GM19240 (cell line): ENCODE results near the gene CTU1.
A peak's percentile ranks its signal among the peaks of the same experiment; 100 is the strongest.
"Not testable (repeated sequence)": the region's sequence is repeated elsewhere in the genome, so short reads cannot be mapped to it uniquely, and the experiment has no call there.

Source experiments
- DNase-seq: peaks from one replicate; pipeline ENCODE4 v3.0.0; 2011; ENCODE audit warnings: low spot score; ENCODE audit not compliant: insufficient read length

CTU1 gene

DNA sequence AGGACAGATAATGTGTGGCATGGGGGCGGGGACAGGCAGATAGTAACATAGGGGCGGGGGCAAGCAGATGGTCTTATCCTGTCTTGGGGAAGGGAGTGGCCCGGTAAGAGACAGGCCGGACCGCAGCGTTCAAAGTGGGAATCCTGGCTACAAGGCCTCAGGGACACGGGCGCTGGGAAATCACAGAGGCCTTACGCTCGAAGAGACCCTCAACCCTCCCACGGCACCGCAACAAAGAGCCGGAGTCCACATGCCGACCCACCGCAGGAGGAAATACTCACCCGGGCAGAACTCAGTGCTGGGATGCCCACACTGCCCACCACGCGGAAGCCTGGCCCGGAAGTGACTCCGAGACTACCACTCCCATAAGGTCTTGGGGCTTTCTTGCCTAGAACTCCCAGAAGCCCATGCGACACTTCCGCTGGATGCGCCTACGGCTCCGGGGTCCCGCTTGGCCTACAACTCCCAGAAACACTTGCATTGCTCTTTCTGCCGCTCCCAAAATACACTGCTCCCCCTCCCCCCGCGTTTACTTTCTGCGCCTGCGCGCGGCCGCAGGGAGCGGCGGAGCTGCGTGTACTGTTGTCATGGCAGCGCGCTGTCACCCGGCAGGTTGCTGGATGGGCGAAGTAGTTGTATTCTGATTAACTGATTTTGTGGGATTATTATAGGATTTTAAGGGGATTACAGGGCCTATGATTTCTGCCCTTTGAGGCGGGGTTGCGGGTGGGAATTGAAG is at the start of gene CTU1:
Gene CTU1 (minus strand): TSS at position 344 of the 739 bp plus-strand sequence. CDS start 3,840 bp downstream, outside the sequence.
- DNase-seq, result peak; percentile 99

DNA sequence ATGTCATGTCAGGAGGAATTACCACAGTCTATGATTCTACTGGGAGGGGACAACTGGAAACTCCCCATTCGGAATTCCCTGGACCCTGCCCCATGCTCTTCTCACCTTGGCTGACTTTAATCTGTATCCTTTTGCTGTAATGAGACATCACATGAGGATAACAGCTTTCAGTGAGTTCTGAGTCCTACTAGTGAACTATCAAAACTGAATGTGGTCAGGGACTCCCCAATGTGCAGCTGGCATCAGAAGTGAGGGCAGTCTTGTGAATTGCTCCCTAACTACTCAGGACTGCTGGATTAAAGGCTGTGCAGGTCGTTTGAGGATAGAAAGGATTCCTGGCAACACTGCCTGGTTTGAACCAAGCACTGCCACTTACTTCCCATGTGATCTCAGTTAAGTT is 49.1 kb upstream of the CTU1 start:
- DNase-seq, result no peak

DNA sequence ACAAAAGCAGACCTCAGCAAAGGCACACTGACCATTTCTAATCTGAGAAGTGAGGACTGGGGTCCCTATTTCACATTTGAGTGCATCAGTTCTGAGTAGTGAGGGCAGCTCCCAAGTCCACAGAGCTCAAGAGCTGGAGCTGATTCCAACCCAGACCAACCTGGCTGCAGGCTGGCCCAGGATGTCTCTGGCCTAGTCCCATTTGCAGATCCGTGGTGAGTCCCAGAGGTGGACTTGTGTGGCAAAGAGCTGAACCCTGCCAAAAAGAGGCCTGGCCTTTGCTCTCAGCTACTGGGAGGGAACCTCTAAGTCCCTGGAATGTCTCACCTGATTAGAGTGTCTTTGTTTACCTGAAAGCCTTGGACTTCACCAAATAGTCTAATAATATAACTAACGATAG is 48.5 kb upstream of the CTU1 start:
- no peak for DNase-seq

DNA sequence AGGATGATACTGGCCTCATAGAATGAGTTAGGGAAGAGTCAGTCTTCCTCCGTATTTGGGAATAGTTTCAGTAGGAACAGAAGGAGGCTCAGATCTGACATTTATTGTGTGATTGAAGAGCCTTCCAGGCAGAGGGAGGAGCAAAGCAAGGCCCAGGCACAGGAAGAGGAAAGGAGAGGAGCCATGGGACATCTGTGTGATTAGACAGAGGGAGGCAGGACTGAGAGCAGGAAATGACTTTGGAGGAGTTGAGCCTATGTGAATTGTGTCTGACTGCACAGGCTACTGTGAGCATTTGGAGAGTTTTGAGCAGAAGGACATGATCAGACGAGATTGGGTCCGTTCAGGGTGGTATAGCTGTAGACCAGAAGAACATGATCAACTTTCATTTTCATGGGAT is 42.4 kb upstream of the CTU1 start:
- DNase-seq, result no peak

DNA sequence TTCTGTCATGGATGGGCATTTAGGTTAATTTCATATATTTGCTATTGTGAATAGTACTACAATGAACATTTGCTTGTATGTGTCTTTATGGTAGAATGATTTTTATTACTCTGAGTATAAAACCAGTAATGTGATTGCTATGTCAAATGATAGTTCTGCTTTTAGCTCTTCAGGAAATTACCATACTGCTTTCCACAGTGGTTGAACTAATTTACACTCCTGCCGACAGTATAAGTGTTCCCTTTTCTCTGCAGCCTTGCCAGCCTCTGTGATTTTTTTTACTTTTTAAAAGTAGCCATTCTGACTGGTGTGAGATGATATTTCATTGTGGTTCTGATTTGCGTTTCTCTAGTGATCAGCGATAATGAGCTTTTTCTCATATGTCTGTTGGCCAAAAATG is 40.4 kb upstream of the CTU1 start:
- DNase-seq, result no peak

DNA sequence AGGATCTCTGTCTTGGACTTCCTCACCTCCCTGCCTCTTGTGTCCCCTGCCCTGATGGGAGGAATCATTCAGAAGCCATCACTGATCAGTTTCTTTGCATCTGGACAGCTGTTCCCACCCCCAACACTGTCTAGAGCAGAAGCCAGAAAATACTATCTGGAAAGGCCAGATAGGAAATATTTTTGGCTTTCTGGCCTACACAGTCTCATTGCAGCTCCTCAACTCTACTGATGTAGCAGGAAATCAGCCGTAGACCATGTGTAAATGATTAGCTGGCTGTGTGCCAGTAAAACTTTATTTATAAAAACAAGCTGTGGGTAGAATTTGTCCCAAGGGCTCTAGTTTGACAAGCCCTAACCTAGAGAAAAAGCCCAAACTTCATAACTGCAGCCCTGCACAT is 39.5 kb upstream of the CTU1 start:
- no peak for DNase-seq

DNA sequence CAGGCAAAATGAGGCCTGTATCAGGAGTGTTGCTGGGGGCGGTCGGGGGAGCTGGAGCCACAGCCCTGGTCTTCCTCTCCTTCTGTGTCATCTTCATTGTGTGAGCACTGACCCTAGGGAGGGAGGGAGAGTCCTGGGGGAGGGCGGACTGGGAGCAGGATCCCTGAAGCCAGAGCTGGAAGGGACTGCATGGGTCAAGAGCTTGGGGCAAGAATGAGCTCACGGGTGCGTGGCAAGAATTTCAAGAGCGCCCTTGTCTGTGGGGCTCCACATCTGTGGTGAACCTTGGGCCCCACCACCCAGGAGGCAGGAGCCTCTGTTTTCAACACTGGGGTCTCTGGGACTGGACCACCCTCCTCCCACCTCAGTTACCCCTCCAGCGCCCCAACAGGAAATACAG is 38.5 kb upstream of the CTU1 start:
- DNase-seq, result no peak

DNA sequence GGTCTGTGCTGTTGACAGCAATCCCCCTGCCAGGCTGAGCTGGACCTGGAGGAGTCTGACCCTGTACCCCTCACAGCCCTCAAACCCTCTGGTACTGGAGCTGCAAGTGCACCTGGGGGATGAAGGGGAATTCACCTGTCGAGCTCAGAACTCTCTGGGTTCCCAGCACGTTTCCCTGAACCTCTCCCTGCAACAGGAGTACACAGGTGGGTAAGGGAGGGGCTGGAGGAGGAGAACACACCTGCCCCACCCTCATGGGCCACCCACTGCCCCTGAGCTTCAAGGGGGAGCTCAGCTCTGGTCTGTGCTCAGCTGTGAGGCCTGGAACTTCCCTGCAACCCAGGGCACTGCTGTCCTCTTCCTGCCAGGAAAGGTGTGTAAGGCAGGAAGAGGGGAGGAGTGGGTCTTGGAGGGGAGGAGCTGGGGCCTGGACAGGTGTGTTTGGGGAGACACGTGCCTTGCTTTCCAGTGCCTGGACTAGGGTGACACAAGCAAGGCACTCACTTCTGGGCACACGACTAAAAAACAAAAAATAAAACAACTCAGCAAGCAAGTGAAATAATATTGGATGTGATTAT is 37.8 kb upstream of the CTU1 start:
- DNase-seq, result no peak

DNA sequence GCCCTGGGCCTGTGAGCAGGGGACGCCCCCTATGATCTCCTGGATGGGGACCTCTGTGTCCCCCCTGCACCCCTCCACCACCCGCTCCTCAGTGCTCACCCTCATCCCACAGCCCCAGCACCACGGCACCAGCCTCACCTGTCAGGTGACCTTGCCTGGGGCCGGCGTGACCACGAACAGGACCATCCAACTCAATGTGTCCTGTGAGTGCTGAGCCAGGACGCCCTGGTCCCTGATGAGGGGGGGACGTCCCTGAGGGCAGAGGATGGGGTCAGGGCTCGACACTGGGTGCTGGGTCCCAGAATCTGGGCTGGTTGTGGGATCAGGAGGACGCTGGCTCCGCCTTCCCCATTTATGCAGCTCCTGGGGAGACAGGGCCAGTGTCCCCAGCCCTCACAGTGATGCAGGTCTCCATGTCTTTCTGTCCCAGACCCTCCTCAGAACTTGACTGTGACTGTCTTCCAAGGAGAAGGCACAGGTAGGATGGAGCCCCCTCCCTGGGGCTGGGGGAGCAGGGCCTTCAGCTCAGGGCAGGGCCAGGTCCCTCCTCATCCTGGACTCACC is 36.4 kb upstream of the CTU1 start:
- no peak for DNase-seq

DNA sequence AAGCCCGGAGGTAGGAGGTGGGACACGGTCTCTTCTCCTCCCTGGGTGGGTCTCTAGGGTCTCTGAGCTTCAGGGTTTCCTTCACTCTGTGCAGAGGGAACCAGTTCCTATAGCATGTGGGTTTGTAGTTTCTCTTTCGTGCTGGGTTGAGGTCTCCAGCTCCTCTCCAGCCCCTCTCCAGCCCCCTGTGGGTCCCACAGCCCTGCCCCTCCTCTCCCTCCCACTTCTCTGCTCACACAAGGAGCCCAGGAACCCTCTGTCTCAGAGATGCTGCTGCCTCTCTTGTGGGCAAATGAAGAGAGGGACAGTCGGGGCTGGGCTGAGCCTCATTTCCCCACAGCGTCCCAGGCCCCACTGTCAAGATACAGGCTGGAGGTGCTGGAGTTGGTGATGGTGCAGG is 35.3 kb upstream of the CTU1 start:
- DNase-seq, result no peak

DNA sequence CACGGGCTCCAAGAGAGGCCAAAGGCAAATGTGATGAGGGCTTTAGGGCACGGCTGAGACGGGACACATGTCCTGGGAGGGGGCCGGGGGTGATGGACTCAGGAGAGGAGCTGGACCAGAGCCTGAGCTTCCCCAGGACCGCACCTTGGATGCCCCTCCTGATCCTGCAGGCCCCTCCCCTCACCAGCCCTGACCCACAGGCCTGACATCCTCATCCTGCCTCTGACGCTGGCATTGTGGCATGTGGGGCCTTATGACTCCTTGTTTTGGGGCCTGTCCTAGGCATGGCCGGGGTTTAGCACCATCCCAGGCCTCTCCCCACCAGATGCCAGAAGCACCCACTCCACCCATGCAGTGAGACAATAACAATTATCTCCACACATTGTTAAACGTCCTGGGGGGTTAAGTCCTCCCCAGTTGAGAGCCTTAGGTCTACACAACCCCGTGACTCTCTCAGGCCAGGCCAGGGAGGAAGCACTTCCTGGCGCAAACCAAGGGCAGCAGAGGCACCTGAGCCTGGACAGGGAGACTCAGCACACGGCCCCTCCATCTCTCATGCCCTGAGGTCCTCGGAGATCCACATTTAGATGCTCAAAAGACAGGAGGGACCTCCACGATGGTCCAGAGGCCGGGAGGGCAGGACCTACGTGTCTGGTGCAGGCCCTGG is 34.7 kb upstream of the CTU1 start:
- not testable (repeated sequence) for DNase-seq

DNA sequence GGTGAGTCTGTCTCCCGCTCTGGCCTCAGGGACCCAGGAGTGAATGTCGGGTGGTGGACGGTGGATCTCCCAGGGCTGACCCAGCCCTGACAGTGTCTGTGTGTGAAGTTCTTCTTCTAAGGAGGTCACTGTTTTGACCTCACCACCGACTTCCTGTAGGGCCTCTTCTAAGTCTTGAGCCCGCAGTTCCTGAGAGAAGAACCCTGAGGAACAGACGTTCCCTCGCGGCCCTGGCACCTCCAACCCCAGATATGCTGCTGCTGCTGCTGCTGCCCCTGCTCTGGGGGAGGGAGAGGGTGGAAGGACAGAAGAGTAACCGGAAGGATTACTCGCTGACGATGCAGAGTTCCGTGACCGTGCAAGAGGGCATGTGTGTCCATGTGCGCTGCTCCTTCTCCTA is 33.9 kb upstream of the CTU1 start, which contains the start of gene SIGLEC7:
Gene SIGLEC7 (plus strand): TSS at position 183 of the 400 bp plus-strand sequence. CDS start 69 bp downstream, at position 252.
- DNase-seq, result no peak

DNA sequence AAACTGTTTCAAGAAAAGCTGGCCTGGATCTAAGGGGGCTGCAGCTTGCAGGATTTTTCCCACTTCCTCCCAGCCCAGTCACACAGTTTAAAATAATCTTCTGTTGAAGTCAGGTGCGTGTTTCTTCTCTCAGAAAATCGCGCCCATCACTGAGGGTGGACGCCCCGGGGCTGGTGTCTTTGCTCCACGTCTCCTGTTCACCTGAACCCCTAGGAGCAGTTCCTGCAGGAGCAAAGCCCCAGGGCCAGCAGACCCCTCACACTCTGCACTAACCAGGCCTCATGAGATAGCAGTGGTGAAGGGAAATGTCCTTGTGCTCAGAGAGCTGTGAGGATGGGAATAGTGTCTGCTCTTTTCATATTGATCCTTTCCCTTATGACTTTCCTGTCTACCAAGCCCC is 33.0 kb upstream of the CTU1 start:
- no peak for DNase-seq

DNA sequence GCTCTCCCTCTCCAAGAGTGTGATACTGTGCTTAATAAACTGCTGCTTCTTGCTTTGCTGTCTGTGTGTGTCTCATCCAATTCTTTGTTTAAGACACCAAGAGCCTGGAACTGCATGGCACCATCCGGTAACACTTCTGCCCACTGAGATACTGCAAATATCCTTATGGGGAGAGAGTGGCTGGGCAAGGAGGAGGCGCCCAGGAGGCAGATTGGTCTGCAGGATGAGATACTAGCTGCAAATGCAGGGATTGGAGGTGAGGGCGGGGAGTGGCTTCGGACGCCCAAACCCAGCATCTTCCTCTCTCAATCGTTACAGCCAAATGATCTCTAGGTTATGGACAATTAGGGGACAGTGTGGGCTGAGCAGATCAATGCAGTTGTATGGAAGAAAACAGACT is 32.2 kb upstream of the CTU1 start:
- no peak for DNase-seq

DNA sequence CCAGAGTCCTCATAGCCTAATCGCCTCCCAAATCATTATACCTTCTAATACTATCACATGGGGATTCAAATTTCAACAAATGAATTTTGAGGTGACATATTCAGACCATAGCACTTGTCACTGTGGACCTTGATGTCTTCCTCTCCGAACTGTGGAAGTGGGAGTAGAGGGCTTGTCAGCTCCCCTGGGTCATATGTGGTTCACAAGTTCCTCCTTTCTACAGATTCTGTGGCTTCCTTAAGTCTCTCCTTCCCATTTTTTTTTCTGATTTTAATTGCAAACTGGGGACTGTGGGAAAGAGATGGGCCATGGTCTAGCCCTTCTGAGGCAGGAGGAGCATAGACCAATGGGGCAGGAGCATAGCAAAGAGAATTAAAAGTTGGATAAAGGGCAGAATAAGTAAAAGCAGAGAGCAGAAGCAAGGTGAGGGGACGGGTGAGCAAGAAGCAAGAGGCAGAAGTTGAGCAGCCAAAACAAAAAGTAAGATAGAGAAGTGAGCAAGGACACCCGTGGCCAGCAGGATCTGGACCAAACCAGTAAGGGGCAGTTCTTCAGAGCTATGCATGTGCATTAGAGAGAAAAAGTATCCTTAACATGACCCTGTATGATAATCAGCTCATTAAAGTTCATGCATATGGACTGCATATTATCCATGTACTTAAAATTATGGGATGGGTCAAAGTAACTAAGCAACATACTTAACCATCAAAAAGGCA is 31.2 kb upstream of the CTU1 start:
- DNase-seq, result no peak

DNA sequence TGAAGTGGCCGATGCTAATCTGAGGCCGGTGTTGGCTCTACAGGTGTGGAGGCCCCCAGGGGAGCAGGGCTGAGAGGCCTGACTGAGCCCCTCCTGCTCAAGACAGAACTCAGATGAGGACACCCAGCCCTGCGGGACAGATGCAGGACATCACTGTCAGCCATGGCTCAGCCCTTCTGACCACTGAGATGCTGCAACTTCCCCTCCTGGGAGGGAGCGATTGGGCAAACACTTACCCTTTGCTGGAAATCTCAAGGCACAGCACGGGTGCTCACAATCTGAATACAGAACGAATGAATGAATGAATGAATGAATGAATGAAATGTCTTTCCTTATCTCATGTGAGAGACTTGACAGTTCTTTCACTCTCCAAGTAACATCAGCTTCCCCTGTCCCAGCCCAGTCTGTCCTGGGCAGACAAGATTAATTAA is 30.4 kb upstream of the CTU1 start:
- no peak for DNase-seq

DNA sequence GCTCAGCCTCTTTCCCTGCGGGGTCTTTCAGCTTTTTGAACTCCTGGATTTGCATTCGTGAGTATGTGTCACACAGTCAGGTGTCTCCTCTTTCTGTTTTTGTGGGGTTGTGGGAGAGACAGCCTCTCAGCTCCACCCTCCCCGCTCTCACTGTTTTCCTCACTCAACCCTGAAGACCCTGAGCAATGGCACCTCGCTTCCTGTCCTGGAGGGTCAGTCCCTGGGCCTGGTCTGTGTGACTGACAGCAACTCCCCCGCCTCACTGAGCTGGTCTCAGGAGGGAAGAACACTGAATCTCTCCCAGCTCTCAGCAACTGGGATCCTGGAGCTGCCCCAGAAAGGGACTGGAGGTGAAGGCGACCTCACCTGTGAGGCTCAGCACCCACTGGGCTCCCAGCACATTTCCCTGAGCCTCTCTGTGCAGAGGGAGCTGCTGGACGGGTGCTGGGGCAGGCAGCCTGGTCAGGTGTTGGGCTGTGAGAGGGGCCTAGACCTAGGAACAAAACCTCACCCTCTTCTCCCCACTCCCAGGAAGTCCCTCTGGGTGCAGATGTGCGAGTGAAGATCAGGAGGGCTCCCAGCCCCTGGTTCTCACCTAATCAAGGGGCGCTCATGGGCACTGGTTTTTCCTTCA is 29.7 kb upstream of the CTU1 start:
- no peak for DNase-seq

DNA sequence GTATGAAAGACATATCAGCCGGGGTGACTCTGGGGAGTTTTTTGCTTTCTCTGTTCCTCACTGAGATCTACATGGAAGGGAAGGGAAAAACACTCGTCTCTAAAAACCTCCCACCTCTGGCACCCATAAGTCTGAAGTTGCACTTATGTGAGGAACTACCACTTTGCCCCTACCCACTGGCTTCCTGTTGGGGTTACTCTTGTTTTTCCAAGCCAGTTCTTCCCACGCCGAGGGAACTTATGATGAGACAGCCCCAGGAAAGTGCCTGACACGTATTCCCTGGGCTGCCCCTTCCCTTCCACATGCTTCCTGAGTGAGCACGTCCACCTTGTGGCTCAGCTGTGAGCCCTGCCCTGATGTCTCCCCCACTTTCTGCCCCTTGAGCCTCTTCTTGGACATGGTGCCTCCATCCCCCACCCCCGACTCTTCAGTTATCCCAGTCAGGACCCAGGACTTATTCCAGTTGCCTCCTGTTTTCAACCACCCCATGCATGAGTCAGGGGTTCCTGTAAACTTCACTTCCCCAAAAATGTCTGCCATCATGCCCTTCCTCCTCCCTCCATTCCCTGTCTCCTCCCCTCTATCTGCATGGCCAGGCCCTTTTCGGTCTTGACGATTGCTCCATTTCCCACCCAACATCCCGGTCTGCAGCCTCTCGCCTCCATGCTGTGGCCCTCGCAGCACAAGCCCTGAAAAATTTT is 28.8 kb upstream of the CTU1 start:
- DNase-seq, result no peak

DNA sequence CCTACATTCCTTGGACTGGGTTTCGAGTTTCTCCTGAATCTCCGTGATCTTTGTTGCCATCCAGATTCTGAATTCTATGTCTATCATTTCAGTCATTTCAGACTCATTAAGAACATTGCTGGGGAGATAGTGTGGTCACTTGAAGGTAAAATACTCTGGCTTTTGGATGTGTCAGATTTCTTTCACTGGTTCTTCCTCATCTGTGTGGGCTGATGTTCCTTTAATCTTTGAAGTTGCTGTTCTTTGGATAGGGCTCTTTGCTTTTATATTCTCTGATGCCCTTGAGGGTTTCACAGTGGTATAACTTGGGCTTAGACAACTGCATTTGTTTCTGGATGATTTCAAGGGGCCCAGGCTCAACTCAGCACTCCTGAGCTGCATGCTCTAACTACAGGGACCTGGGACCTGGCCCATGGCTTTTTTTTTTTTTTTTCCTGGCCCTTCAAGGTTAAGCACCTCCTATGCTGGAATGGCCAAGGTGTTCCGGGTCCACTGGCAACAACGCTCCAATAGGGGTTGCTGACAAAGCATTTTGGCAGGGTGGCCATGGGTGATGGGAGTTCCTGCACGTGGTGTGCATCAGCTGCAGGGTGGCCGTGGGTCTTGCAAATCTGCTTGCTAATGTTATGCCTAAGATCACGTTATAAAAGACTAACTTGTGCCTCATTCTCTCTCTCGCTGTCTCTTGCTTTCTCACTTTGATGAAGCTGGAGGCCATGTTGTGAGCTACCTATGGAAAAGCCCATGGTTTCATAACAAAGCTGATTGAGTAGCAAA is 28.0 kb upstream of the CTU1 start:
- DNase-seq, result no peak

DNA sequence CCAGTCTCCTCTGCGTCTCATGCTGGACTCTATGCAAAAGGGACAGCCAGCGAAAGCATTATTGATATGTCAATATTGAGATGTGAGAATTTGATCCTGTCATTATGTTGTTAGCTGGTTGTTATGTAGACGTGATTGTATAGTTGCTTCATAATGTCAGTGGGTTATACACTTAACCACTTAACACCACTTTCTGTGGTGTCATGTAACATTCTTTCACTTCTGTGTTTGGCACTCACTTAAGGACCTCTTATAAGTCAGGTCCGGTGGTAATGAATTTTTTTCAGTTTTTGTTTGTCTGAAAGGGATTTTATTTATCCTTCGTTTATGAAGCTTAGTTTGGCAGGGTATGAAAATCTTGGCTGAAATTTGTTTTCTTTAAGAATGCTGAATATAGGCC is 26.8 kb upstream of the CTU1 start:
- DNase-seq, result no peak
